Measurements from ENCODE around the gene EEPD1.

- TF ChIP-seq EZH2 (IDR thresholded peaks at IDR 0.05) (no peak), FOXP2 (optimal IDR thresholded peaks at IDR 0.05; ENCODE audit: control extremely low read depth, extremely low read length, insufficient read depth) (no peak), POLR2AphosphoS5 (IDR thresholded peaks at IDR 0.05; ENCODE audit: borderline replicate concordance, low read depth, low read length) (no peak)
Observed at GRCh38 chr7:36115448-36116321, 37.4 kb upstream of the EEPD1 start.

Measured in SK-N-MC (cell line).